ENCODE measurements around the gene ST3GAL6.
A peak's percentile ranks its signal among the peaks of the same experiment; 100 is the strongest.

The ST3GAL6 gene

GRCh38 chr3:98778383-98778782 is 15.2 kb downstream of the ST3GAL6 start:
- TF ChIP-seq CTCF (IDR thresholded peaks at IDR 0.05; ENCODE audit: insufficient read depth, low read depth, low read length, missing control alignments): no peak
- no peak for DNase-seq (ENCODE audit: low read depth)
- no peak overlapping the region for H3K4me3 ChIP-seq (ENCODE audit: low read depth, low read length)

GRCh38 chr3:98778852-98779413 is 15.8 kb downstream of the ST3GAL6 start:
- no peak for TF ChIP-seq CTCF (IDR thresholded peaks at IDR 0.05; ENCODE audit: insufficient read depth, low read depth, low read length, missing control alignments)
- H3K4me3 ChIP-seq (ENCODE audit: low read depth, low read length): no peak overlapping the region
- no peak for DNase-seq (ENCODE audit: low read depth)

- H3K4me3 ChIP-seq (ENCODE audit: low read depth, low read length): no peak overlapping the region
- TF ChIP-seq CTCF (IDR thresholded peaks at IDR 0.05; ENCODE audit: insufficient read depth, low read depth, low read length, missing control alignments): no peak
- DNase-seq (ENCODE audit: low read depth): no peak
These were observed 16.6 kb downstream of the ST3GAL6 start for GRCh38 chr3:98779541-98780335.

- no peak for DNase-seq (ENCODE audit: low read depth)
- H3K4me3 ChIP-seq (ENCODE audit: low read depth, low read length): no peak overlapping the region
- no peak for TF ChIP-seq CTCF (IDR thresholded peaks at IDR 0.05; ENCODE audit: insufficient read depth, low read depth, low read length, missing control alignments)
These were observed 17.2 kb downstream of the ST3GAL6 start for GRCh38 chr3:98780343-98780742.

- no peak for TF ChIP-seq CTCF (IDR thresholded peaks at IDR 0.05; ENCODE audit: insufficient read depth, low read depth, low read length, missing control alignments)
- DNase-seq (ENCODE audit: low read depth): peak; percentile 56
- no peak overlapping the region for H3K4me3 ChIP-seq (ENCODE audit: low read depth, low read length)
These were observed 19.8 kb downstream of the ST3GAL6 start for GRCh38 chr3:98782824-98783500.

- DNase-seq (ENCODE audit: low read depth): no peak
- H3K4me3 ChIP-seq (ENCODE audit: low read depth, low read length): no peak overlapping the region
These were observed 20.9 kb downstream of the ST3GAL6 start for GRCh38 chr3:98784042-98784441.

More at GRCh38 chr3:98784042-98784441, 20.9 kb downstream of the ST3GAL6 start:
- no peak for TF ChIP-seq CTCF (IDR thresholded peaks at IDR 0.05; ENCODE audit: insufficient read depth, low read depth, low read length, missing control alignments)

All from GM12865 (cell line).